K562 (cell line): ENCODE data around the gene CNOT6.

Source experiments
- ERF ChIP-seq: fragments of 450-650 bp; formaldehyde crosslinking; IDR thresholded peaks from 2 replicates; pipeline ENCODE4 v1.4.0; 2020; ENCODE audit warnings: mild to moderate bottlenecking, mixed read lengths
- MAFK ChIP-seq: IDR thresholded peaks from 2 replicates; pipeline ENCODE4 v1.6.1; 2011; ENCODE audit warnings: low read length, improper control_type of control experiment

DNA sequence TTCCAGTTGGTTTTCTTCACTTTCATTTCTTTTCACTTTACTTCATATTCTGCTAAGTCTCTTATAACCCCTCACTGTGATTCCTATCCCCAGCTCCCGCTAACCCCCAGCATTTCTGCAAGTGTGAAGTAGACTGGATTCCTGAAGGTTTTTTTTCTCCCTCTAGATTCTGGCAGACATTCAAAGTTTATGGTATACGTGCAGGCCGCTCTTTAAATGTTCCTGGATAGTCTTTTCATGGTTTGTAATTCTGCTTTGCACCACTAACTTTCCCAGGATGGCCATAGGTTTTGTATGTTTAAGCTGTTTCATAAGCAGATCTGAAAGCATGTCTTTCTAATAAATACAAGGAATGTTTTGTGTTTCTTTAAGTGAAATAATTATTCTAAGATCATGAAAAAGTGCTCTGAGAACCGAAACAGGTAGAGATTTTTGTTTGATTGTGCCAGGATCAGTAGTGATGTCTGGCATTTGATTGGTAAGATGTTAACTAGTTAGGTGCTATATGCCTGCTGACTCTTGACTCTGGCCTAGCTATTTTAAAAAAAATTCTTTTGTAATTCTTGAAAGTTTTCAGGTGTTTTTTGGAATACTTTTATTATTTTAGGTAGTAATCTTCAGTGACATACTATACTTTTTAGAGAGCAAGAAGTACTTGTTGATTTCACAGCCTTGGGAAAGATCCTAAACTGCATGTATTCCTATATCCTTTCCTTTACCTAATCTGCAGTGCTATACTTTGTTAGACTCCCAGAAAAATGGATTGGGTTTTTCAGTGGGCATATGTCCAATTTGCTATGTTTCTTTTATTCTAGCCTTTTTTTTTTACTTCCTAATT lies 29.7 kb downstream of the CNOT6 start:
- TF ChIP-seq ERF (CRISPR knock-in tag) (no peak), MAFK (no peak)
